Kidney (tissue), 14 donors: Measurements from ENCODE around the gene FBXO34. TPM values are rescaled to one million over a fixed set of nuclear protein-coding genes. Genes with fewer than 3 reads are reported as not detected.

Experiments
- DNase-seq, 5 donors: peaks; one replicate each; pipeline ENCODE4 v3.0.0-alpha.2; 2013 to 2020
- FAIRE-seq: peaks from 2 replicates; lab custom pipeline; 2012; peaks lifted over from hg19 to GRCh38; lab: Jason Lieb, UNC
- H3K27ac ChIP-seq, 2 donors: one replicate each; pipeline ENCODE4 v1.7.0; 2013; ENCODE audit warnings: low read depth in 2 of 2, low read length in 2 of 2, inconsistent platforms in 1 of 2
- H3K27me3 ChIP-seq: one replicate; pipeline ENCODE4 v1.7.1; 2013; ENCODE audit warnings: low read length, inconsistent platforms; ENCODE audit not compliant: control insufficient read depth, insufficient read depth
- H3K36me3 ChIP-seq, 3 donors: one replicate each; pipeline versions ENCODE4 v1.7.0 to v1.7.1; 2013; ENCODE audit warnings: low read length in 3 of 3, control low read depth in 1 of 3, inconsistent platforms in 1 of 3; ENCODE audit not compliant: insufficient read depth in 3 of 3, control insufficient read depth in 2 of 3
- H3K4me1 ChIP-seq, 3 donors: one replicate each; pipeline versions ENCODE4 v1.7.0 to v1.7.1; 2013; ENCODE audit warnings: low read length in 3 of 3, inconsistent platforms in 1 of 3, low read depth in 1 of 3; ENCODE audit not compliant: control insufficient read depth in 2 of 3, insufficient read depth in 2 of 3
- H3K4me3 ChIP-seq, 3 donors: one replicate each; pipeline versions ENCODE4 v1.7.0 to v1.8.1; 2013; ENCODE audit warnings: low read length in 3 of 3, control low read depth in 1 of 3, inconsistent platforms in 1 of 3
- H3K9ac ChIP-seq, 3 donors: one replicate each; pipeline versions ENCODE4 v1.7.0 to v1.7.1; 2013; ENCODE audit warnings: low read length in 3 of 3, control low read depth in 1 of 3, inconsistent platforms in 1 of 3
- H3K9me3 ChIP-seq, 3 donors: one replicate each; pipeline versions ENCODE4 v1.7.0 to v1.7.1; 2013; ENCODE audit warnings: low read length in 3 of 3, control low read depth in 1 of 3, inconsistent platforms in 1 of 3; ENCODE audit not compliant: control insufficient read depth in 2 of 3, insufficient read depth in 1 of 3
- intact Hi-C: fragments of 100-400 bp; cut with DNase I; formaldehyde crosslinking; loops from one replicate; pipeline ENCODE4 v1.11.1; 2022
- polyA plus RNA-seq: library from polyadenylated mRNA; stranded (reverse); fragments of 350-450 nt; fragmentation: Illumina TruSeq; extraction: RNeasy Lipid Tissue Mini Kit (QIAGEN cat#74804); gene quantifications from one replicate; pipeline ENCODE4 v1.2.3, GENCODE V29; 2014; ENCODE audit warnings: low read depth, low replicate concordance; ENCODE audit not compliant: insufficient read depth
- total RNA-seq: library from RNA; stranded (reverse); fragmentation: NEBNext Ultra II Directional; extraction: Animal tissue kit (Norgen Biotek cat#: 25700); gene quantifications from one replicate; pipeline ENCODE4 v1.2.1, GENCODE V29; 2021
- TF ChIP-seq, protein P1 (sequence below): IDR thresholded peaks from 3 replicates; pipeline ENCODE4 v1.5.1; 2012; ENCODE audit warnings: mild to moderate bottlenecking, moderate library complexity, borderline replicate concordance; ENCODE audit not compliant: insufficient read depth; ENCODE audit errors: extremely low read depth
- donor health status: control.
- donor health status: control.
- donor health status: control.
- donor health status: control.
- donor health status: control.
- donor health status: DM: yes; HTN: yes; CAD: no.
- donor health status: Normal renal cell carcinoma (clear cell type).

The FBXO34 gene
- total and polyA plus RNA-seq, 2 donors from 2014 or later, result 12.8 to 38.5 TPM

GRCh38 chr14:55348766-55349453, 77.7 kb downstream of the FBXO34 start:
- Histone ChIP-seq H3K36me3 (peaks cover 2 to 18% (median 16%) of the 10 kb centered on the region in 3 donors), H3K9ac (no peak overlapping the region), H3K4me1 (peaks cover 5 to 16% (median 12%) of the 10 kb centered on the region in 3 donors), H3K27me3 (no peaks in the 10 kb centered on the region), H3K4me3 (no peak overlapping the region), H3K27ac (no peak overlapping the region), H3K9me3 (no peaks in the 10 kb centered on the region)
- no peak for DNase-seq
- TF ChIP-seq, protein P1, sequence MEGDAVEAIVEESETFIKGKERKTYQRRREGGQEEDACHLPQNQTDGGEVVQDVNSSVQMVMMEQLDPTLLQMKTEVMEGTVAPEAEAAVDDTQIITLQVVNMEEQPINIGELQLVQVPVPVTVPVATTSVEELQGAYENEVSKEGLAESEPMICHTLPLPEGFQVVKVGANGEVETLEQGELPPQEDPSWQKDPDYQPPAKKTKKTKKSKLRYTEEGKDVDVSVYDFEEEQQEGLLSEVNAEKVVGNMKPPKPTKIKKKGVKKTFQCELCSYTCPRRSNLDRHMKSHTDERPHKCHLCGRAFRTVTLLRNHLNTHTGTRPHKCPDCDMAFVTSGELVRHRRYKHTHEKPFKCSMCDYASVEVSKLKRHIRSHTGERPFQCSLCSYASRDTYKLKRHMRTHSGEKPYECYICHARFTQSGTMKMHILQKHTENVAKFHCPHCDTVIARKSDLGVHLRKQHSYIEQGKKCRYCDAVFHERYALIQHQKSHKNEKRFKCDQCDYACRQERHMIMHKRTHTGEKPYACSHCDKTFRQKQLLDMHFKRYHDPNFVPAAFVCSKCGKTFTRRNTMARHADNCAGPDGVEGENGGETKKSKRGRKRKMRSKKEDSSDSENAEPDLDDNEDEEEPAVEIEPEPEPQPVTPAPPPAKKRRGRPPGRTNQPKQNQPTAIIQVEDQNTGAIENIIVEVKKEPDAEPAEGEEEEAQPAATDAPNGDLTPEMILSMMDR, result no peak
- intact Hi-C loops, result no loop called here
- no peak for FAIRE-seq

- Histone ChIP-seq H3K4me1 (peaks cover 5 to 21% (median 15%) of the 10 kb centered on the region in 3 donors), H3K9ac (no peak overlapping the region), H3K4me3 (no peak overlapping the region), H3K9me3 (no peaks in the 10 kb centered on the region), H3K36me3 (peaks cover 2 to 20% (median 16%) of the 10 kb centered on the region in 3 donors), H3K27ac (no peak overlapping the region), H3K27me3 (no peaks in the 10 kb centered on the region)
- DNase-seq, result peak; percentile 47 to 82 (median 71)
- intact Hi-C loops, result no loop called here
- TF ChIP-seq, protein P1, result no peak
- FAIRE-seq, result no peak
These were observed 78.3 kb downstream of the FBXO34 start for GRCh38 chr14:55349565-55349964.

GRCh38 chr14:55350461-55350860, 79.2 kb downstream of the FBXO34 start:
- DNase-seq (no peak), FAIRE-seq (no peak)
- H3K9ac ChIP-seq, result no peak overlapping the region
- peaks cover 5 to 21% (median 15%) of the 10 kb centered on the region in 3 donors for H3K4me1 ChIP-seq
- intact Hi-C loops, result loop anchor here (10.0 kb wide), 1 partner anchor 76 kb away; the partner anchor contains the start of gene FBXO34
- TF ChIP-seq, protein P1, result no peak
- H3K27ac ChIP-seq, result no peak overlapping the region
- no peaks in the 10 kb centered on the region for H3K9me3 ChIP-seq
- H3K4me3 ChIP-seq, result no peak overlapping the region
- peaks cover 2 to 20% (median 16%) of the 10 kb centered on the region in 3 donors for H3K36me3 ChIP-seq
- no peaks in the 10 kb centered on the region for H3K27me3 ChIP-seq
